Prostate gland (tissue), 2 donors: ENCODE data around the gene TMTC2. TPM values are rescaled to one million over a fixed set of nuclear protein-coding genes. Genes with fewer than 3 reads are reported as not detected.

Experiments used
- DNase-seq: peaks from one replicate; pipeline ENCODE4 v3.0.0-alpha.2; 2019; ENCODE audit warnings: low spot score
- H3K27ac ChIP-seq, 2 donors: fragments of 200-600 bp; sonication (generic); 2 replicates each; pipeline ENCODE4 v1.5.1; 2017 to 2019
- H3K27me3 ChIP-seq: fragments of 200-600 bp; sonication (generic); replicated peaks from 2 replicates; pipeline ENCODE4 v1.5.1; 2019; ENCODE audit not compliant: insufficient read depth
- H3K36me3 ChIP-seq, 2 donors: fragments of 200-600 bp; sonication (generic); 1 replicate in 1 of 2; 2 replicates in 1 of 2; pipeline versions ENCODE4 v1.5.1 to v1.8.1; 2017 to 2019
- H3K4me1 ChIP-seq: fragments of 200-600 bp; sonication (generic); replicated peaks from 2 replicates; pipeline ENCODE4 v1.5.1; 2019
- H3K4me3 ChIP-seq, 2 donors: fragments of 200-600 bp; sonication (generic); 2 replicates each; pipeline ENCODE4 v1.5.1; 2017 to 2019
- H3K9me3 ChIP-seq: fragments of 200-600 bp; sonication (generic); 2 replicates; pipeline ENCODE4 v1.5.1; 2017
- POLR2A ChIP-seq: fragments of 450-650 bp; IDR thresholded peaks from one replicate; pipeline ENCODE4 v1.6.1; 2016; ENCODE audit warnings: antibody characterized with exemption, mild to moderate bottlenecking
- POLR2AphosphoS5 ChIP-seq: sonication (generic); formaldehyde crosslinking; IDR thresholded peaks from one replicate; pipeline ENCODE4 v1.6.1; 2017; ENCODE audit warnings: antibody characterized with exemption
- WGBS: methylation state at CpG from one replicate; pipeline ENCODE4 v1.1.5; 2018; 5-methylcytosine and 5-hydroxymethylcytosine counted together
- intact Hi-C: fragments of 100-400 bp; cut with DNase I; formaldehyde crosslinking; loops from one replicate; pipeline ENCODE4 v1.14.2; 2022
- total RNA-seq, 2 donors: library from RNA; depleted of rRNA; stranded (reverse); fragments of >200 nt; gene quantifications; one replicate each; pipeline ENCODE4 v1.1.0, GENCODE V29; 2016
- TF ChIP-seq, protein P1 (sequence below), 4 experiments: fragments of 200-600 bp in 2 of 4; fragments of 450-650 bp in 2 of 4; sonication (generic) in 2 of 4; IDR thresholded peaks; 1 replicate in 3 of 4; 2 replicates in 1 of 4; pipeline ENCODE4 v1.5.1; 2016 to 2019; ENCODE audit warnings: antibody characterized with exemption in 4 of 4, mild to moderate bottlenecking in 2 of 4, moderate library complexity in 2 of 4

Gene TMTC2
- total RNA-seq, 2 donors from 2014 or later, result 19.0 to 30.7 TPM

DNA sequence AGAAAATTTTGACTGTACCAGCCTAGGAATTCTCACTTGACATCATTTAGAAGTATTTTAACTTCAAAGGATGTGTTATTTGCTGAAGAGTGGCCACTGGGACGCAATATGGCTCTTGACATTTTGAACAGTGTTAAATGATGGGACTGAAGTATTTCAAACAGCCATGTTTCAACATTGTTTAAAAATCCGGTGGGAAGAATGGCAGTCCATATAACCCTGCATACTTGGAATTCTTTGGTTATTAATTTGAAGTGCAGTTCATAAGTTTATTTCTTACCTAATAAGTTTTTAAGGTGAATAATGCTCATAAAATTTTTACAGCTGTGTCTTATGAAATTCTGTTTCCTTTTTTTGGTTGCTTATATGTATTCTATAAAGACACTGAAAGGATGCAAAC is 8.3 kb downstream of the TMTC2 start:
- Histone ChIP-seq H3K4me1 (no peaks in the 10 kb centered on the region), H3K9me3 (no peaks in the 10 kb centered on the region), H3K36me3 (no peaks in the 10 kb centered on the region), H3K4me3 (no peak overlapping the region), H3K27ac (no peak overlapping the region), H3K27me3 (no peaks in the 10 kb centered on the region)
- TF ChIP-seq POLR2A (no peak), POLR2AphosphoS5 (no peak)
- TF ChIP-seq, protein P1, sequence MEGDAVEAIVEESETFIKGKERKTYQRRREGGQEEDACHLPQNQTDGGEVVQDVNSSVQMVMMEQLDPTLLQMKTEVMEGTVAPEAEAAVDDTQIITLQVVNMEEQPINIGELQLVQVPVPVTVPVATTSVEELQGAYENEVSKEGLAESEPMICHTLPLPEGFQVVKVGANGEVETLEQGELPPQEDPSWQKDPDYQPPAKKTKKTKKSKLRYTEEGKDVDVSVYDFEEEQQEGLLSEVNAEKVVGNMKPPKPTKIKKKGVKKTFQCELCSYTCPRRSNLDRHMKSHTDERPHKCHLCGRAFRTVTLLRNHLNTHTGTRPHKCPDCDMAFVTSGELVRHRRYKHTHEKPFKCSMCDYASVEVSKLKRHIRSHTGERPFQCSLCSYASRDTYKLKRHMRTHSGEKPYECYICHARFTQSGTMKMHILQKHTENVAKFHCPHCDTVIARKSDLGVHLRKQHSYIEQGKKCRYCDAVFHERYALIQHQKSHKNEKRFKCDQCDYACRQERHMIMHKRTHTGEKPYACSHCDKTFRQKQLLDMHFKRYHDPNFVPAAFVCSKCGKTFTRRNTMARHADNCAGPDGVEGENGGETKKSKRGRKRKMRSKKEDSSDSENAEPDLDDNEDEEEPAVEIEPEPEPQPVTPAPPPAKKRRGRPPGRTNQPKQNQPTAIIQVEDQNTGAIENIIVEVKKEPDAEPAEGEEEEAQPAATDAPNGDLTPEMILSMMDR (IDR thresholded peaks at IDR 0.05), result no peak
- intact Hi-C loops, result no loop called here
- 79% methylated on average over 2 of the region's 2 CpGs for WGBS
- no peak for DNase-seq

GRCh38 chr12:82695531-82695930 is 8.8 kb downstream of the TMTC2 start:
- Histone ChIP-seq H3K4me1 (no peaks in the 10 kb centered on the region), H3K27me3 (no peaks in the 10 kb centered on the region), H3K9me3 (no peaks in the 10 kb centered on the region), H3K4me3 (no peak overlapping the region), H3K27ac (no peak overlapping the region), H3K36me3 (no peaks in the 10 kb centered on the region)
- TF ChIP-seq, protein P1 (IDR thresholded peaks at IDR 0.05), result no peak
- TF ChIP-seq POLR2A (no peak), POLR2AphosphoS5 (no peak)
- DNase-seq, result no peak
- intact Hi-C loops, result no loop called here
- WGBS, result 95% methylated on average over 2 of the region's 2 CpGs

- Histone ChIP-seq H3K9me3 (no peaks in the 10 kb centered on the region), H3K27me3 (no peaks in the 10 kb centered on the region), H3K4me1 (no peaks in the 10 kb centered on the region), H3K36me3 (no peaks in the 10 kb centered on the region), H3K4me3 (no peak overlapping the region), H3K27ac (no peak overlapping the region)
- no peak for DNase-seq
- intact Hi-C loops, result no loop called here
- TF ChIP-seq, protein P1 (IDR thresholded peaks at IDR 0.05), result no peak
- no peak for TF ChIP-seq POLR2AphosphoS5
- TF ChIP-seq POLR2A, result no peak
These were observed 9.8 kb downstream of the TMTC2 start for GRCh38 chr12:82696543-82696942.

GRCh38 chr12:82698708-82699564 is 12.2 kb downstream of the TMTC2 start:
- no peak for DNase-seq
- intact Hi-C loops, result no loop called here
- no peaks in the 10 kb centered on the region for H3K27me3 ChIP-seq
- H3K36me3 ChIP-seq, result no peaks in the 10 kb centered on the region
- H3K4me1 ChIP-seq, result no peaks in the 10 kb centered on the region
- no peak overlapping the region for H3K4me3 ChIP-seq
- 91% methylated on average over 12 of the region's 12 CpGs for WGBS
- no peak overlapping the region for H3K27ac ChIP-seq
- TF ChIP-seq, protein P1 (IDR thresholded peaks at IDR 0.05), result no peak
- no peak for TF ChIP-seq POLR2A
- no peak for TF ChIP-seq POLR2AphosphoS5
- no peaks in the 10 kb centered on the region for H3K9me3 ChIP-seq

GRCh38 chr12:82705774-82706173 is 19.1 kb downstream of the TMTC2 start:
- no peaks in the 10 kb centered on the region for H3K27me3 ChIP-seq
- TF ChIP-seq, protein P1 (IDR thresholded peaks at IDR 0.05), result no peak
- WGBS, result 100% methylated on average over 3 of the region's 3 CpGs
- H3K27ac ChIP-seq, result no peak overlapping the region
- no peak for DNase-seq
- no peaks in the 10 kb centered on the region for H3K36me3 ChIP-seq
- intact Hi-C loops, result no loop called here
- no peaks in the 10 kb centered on the region for H3K9me3 ChIP-seq
- H3K4me3 ChIP-seq, result no peak overlapping the region
- no peaks in the 10 kb centered on the region for H3K4me1 ChIP-seq
